ENCODE measurements around the gene DMAC2.

- TF ChIP-seq CTCF (conservative IDR thresholded peaks at IDR 0.05; ENCODE audit: low read depth in 2 of 2) (no peak), CREB1 (CRISPR knock-in tag; IDR thresholded peaks at IDR 0.05; ENCODE audit: low read depth) (no peak), POLR2AphosphoS5 (IDR thresholded peaks at IDR 0.05; ENCODE audit: low read depth) (no peak), REST (IDR thresholded peaks at IDR 0.05; ENCODE audit: unreplicated experiment) (no peak), EZH2 (IDR thresholded peaks at IDR 0.05; ENCODE audit: low read depth, unreplicated experiment) (no peak), ZNF331 (CRISPR knock-in tag; IDR thresholded peaks at IDR 0.05; ENCODE audit: low read depth) (no peak), EZH2phosphoT487 (IDR thresholded peaks at IDR 0.05; ENCODE audit: unreplicated experiment) (no peak), ZNF114 (CRISPR knock-in tag; IDR thresholded peaks at IDR 0.05) (no peak), ETS1 (IDR thresholded peaks at IDR 0.05) (no peak), JUNB (IDR thresholded peaks at IDR 0.05; ENCODE audit: unreplicated experiment) (no peak), ZNF462 (CRISPR knock-in tag; IDR thresholded peaks at IDR 0.05) (no peak), STAT1 (IDR thresholded peaks at IDR 0.05; ENCODE audit: unreplicated experiment) (no peak)
Observed at GRCh38 chr19:41415154-41415571, 24.5 kb downstream of the DMAC2 start.
